ENCODE data around the gene CNN3.
"Not testable (repeated sequence)": the region's sequence is repeated elsewhere in the genome, so short reads cannot be mapped to it uniquely, and the experiment has no call there.

The CNN3 gene

GRCh38 chr1:94949681-94950661 is 23.1 kb upstream of the CNN3 start:
- DNase-seq (ENCODE audit: low read depth in 2 of 3, low spot score in 2 of 3), result no peak

- DNase-seq (ENCODE audit: low read depth in 2 of 3, low spot score in 2 of 3), result no peak
These were observed 20.5 kb upstream of the CNN3 start for GRCh38 chr1:94947437-94947836.

GRCh38 chr1:94946886-94947285 is 20.0 kb upstream of the CNN3 start:
- no peak for DNase-seq (ENCODE audit: low read depth in 2 of 3, low spot score in 2 of 3)

- no peak for DNase-seq (ENCODE audit: low read depth in 2 of 3, low spot score in 2 of 3)
These were observed 15.5 kb upstream of the CNN3 start for GRCh38 chr1:94942171-94943128.

- DNase-seq (ENCODE audit: low read depth in 2 of 3, low spot score in 2 of 3), result not testable (repeated sequence)
These were observed 14.6 kb upstream of the CNN3 start for GRCh38 chr1:94941480-94941879.

- DNase-seq (ENCODE audit: low read depth in 2 of 3, low spot score in 2 of 3), result no peak
These were observed 13.8 kb upstream of the CNN3 start for GRCh38 chr1:94940738-94941137.

GRCh38 chr1:94937820-94938219 is 10.9 kb upstream of the CNN3 start:
- DNase-seq (ENCODE audit: low read depth in 2 of 3, low spot score in 2 of 3), result no peak

- DNase-seq (ENCODE audit: low read depth in 2 of 3, low spot score in 2 of 3), result no peak
These were observed 10.1 kb upstream of the CNN3 start for GRCh38 chr1:94936861-94937620.

- DNase-seq (ENCODE audit: low read depth in 2 of 3, low spot score in 2 of 3), result no peak
These were observed 8.6 kb upstream of the CNN3 start for GRCh38 chr1:94935476-94935875.

GRCh38 chr1:94935034-94935433 is 8.1 kb upstream of the CNN3 start:
- DNase-seq (ENCODE audit: low read depth in 2 of 3, low spot score in 2 of 3), result no peak

- no peak for DNase-seq (ENCODE audit: low read depth in 2 of 3, low spot score in 2 of 3)
These were observed 7.6 kb upstream of the CNN3 start for GRCh38 chr1:94934551-94934950.

- DNase-seq (ENCODE audit: low read depth in 2 of 3, low spot score in 2 of 3), result no peak
These were observed 4.4 kb upstream of the CNN3 start for GRCh38 chr1:94931254-94931841.

- DNase-seq (ENCODE audit: low read depth in 2 of 3, low spot score in 2 of 3), result no peak
These were observed 2.7 kb upstream of the CNN3 start for GRCh38 chr1:94929351-94930217.

- DNase-seq (ENCODE audit: low read depth in 2 of 3, low spot score in 2 of 3), result no peak
These were observed 1.5 kb upstream of the CNN3 start for GRCh38 chr1:94928293-94928939.

- no peak for DNase-seq (ENCODE audit: low read depth in 2 of 3, low spot score in 2 of 3)
These were observed 680 bp upstream of the CNN3 start for GRCh38 chr1:94927405-94928175.

GRCh38 chr1:94926126-94926914 is 590 bp downstream of the CNN3 start:
- peak in 1 of 3 experiments; percentile 6 for DNase-seq (ENCODE audit: low read depth in 2 of 3, low spot score in 2 of 3)

GRCh38 chr1:94925561-94926125 is 1.3 kb downstream of the CNN3 start:
- DNase-seq (ENCODE audit: low read depth in 2 of 3, low spot score in 2 of 3), result no peak
